ENCODE results near the gene NPHP4. TPM values are rescaled to one million over a fixed set of nuclear protein-coding genes. Genes with fewer than 3 reads are reported as not detected.

NPHP4 gene
- total RNA-seq = 1 to 10 TPM; 1.5 to 6.0 (median 2.0) TPM
- long read RNA-seq = 0 reads

- Histone ChIP-seq H3K27ac (peak within 1 kb of the TSS; percentile 63 to 82 (median 67)), H3K36me3 (no peaks in the 10 kb centered on the region), H3K9me3 (no peaks in the 10 kb centered on the region), H3K4me1 (no peaks in the 10 kb centered on the region), H3K4me3 (peak within 1 kb of the TSS; percentile 57 to 70 (median 66)), H3K27me3 (no peaks in the 10 kb centered on the region)
- WGBS (ENCODE audit: insufficient coverage, low coverage, low lambda C conversion rate, missing lambda C conversion rate) = 0% methylated on average over 23 of the region's 94 CpGs
- ATAC-seq = peak; percentile 94 to 96 (median 95)
- intact Hi-C loops (cut with DNase I) = no loop called here
- peak; percentile 29 for TF ChIP-seq POLR2A (IDR thresholded peaks at IDR 0.05)
- TF ChIP-seq, protein P1, sequence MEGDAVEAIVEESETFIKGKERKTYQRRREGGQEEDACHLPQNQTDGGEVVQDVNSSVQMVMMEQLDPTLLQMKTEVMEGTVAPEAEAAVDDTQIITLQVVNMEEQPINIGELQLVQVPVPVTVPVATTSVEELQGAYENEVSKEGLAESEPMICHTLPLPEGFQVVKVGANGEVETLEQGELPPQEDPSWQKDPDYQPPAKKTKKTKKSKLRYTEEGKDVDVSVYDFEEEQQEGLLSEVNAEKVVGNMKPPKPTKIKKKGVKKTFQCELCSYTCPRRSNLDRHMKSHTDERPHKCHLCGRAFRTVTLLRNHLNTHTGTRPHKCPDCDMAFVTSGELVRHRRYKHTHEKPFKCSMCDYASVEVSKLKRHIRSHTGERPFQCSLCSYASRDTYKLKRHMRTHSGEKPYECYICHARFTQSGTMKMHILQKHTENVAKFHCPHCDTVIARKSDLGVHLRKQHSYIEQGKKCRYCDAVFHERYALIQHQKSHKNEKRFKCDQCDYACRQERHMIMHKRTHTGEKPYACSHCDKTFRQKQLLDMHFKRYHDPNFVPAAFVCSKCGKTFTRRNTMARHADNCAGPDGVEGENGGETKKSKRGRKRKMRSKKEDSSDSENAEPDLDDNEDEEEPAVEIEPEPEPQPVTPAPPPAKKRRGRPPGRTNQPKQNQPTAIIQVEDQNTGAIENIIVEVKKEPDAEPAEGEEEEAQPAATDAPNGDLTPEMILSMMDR (IDR thresholded peaks at IDR 0.05) = no peak
- peak; percentile 97 to 98 (median 98) for DNase-seq
Measured at GRCh38 chr1:5992026-5992813, at the start of gene NPHP4. TSS of gene NPHP4 (minus strand) at chr1:5992425. CDS start at chr1:5986289, 6,136 bp downstream.

GRCh38 chr1:6041432-6042062, 49.3 kb upstream of the NPHP4 start:
- no peak for DNase-seq
- peak in 3 of 4 donors; percentile 37 to 56 (median 40) for ATAC-seq

DNA sequence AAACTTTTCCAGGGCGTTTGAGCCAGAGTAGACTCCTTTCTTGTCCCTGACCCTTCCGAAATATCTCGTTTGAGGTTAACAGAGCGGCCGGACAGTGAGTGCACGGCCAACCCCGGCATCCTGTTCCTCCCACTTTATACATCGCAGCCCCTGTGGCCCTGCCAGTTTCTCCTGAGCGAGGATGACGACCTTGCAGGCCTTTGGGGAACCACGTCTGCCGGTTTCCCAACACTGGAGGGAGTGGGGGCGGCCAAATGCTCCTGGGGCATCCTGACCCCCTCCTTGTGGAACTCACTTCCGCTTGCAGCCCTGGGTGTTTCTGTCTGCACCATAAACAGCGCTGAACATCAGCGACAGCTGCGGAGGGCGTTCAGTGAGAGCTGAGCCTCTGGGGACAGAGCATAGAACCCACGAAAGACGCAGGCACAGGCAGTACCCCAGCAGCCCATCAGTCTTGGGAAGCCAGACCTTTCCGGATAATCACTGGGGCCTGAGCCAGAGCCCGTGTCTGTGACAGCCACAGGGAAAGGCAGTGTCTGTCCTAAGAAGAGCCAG, 48.7 kb upstream of the NPHP4 start:
- Histone ChIP-seq H3K4me1 (no peaks in the 10 kb centered on the region), H3K36me3 (no peaks in the 10 kb centered on the region), H3K4me3 (no peak overlapping the region), H3K27me3 (no peaks in the 10 kb centered on the region), H3K27ac (no peak overlapping the region), H3K9me3 (no peaks in the 10 kb centered on the region)
- intact Hi-C loops (cut with DNase I) = no loop called here
- WGBS (ENCODE audit: insufficient coverage, low coverage, low lambda C conversion rate, missing lambda C conversion rate) = 64% methylated on average over 8 of the region's 22 CpGs
- TF ChIP-seq POLR2A (IDR thresholded peaks at IDR 0.05) = no peak
- TF ChIP-seq, protein P1 (IDR thresholded peaks at IDR 0.05) = no peak
- ATAC-seq (no peak), DNase-seq (no peak)

More at GRCh38 chr1:6041432-6042062, 49.3 kb upstream of the NPHP4 start:
- Histone ChIP-seq H3K4me3 (no peak overlapping the region), H3K9me3 (no peaks in the 10 kb centered on the region), H3K4me1 (no peaks in the 10 kb centered on the region), H3K36me3 (no peaks in the 10 kb centered on the region), H3K27ac (no peak overlapping the region), H3K27me3 (no peaks in the 10 kb centered on the region)
- 64% methylated on average over 7 of the region's 20 CpGs for WGBS (ENCODE audit: insufficient coverage, low coverage, low lambda C conversion rate, missing lambda C conversion rate)
- intact Hi-C loops (cut with DNase I) = no loop called here
- TF ChIP-seq POLR2A (IDR thresholded peaks at IDR 0.05) = no peak
- TF ChIP-seq, protein P1 (IDR thresholded peaks at IDR 0.05) = peak in 3 of 4 donors; percentile 33 to 41 (median 36)

DNA sequence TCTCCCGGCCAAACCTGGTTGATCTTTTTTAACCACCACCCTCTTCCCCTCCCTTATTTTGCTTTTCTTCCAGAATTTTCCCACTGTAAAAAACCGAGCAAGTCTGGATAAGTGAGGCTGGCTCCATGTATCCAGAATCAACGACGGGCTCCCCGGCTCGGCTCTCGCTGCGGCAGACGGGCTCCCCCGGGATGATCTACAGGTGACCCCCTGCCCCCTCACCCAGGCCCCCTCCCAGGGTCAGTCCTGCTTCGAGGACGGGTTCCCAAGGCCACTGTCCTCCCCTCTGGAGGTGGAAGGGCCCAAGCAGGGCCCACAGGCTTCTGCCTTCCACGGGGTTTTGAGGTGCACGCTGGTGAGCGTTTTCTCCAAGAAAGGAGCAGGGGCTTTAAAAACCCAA, 48.2 kb upstream of the NPHP4 start:
- Histone ChIP-seq H3K27ac (no peak overlapping the region), H3K4me1 (no peaks in the 10 kb centered on the region), H3K36me3 (no peaks in the 10 kb centered on the region), H3K4me3 (no peak overlapping the region), H3K27me3 (no peaks in the 10 kb centered on the region), H3K9me3 (no peaks in the 10 kb centered on the region)
- DNase-seq (no peak), ATAC-seq (no peak)
- TF ChIP-seq, protein P1 (IDR thresholded peaks at IDR 0.05) = no peak
- TF ChIP-seq POLR2A (IDR thresholded peaks at IDR 0.05) = no peak
- 63% methylated on average over 9 of the region's 15 CpGs for WGBS (ENCODE audit: insufficient coverage, low coverage, low lambda C conversion rate, missing lambda C conversion rate)
- intact Hi-C loops (cut with DNase I) = no loop called here

All from right lobe of liver (tissue), 6 donors.